ENCODE data around the gene NSG2. TPM values are rescaled to one million over a fixed set of nuclear protein-coding genes. Genes with fewer than 3 reads are reported as not detected.
"Not testable (repeated sequence)": the region's sequence is repeated elsewhere in the genome, so short reads cannot be mapped to it uniquely, and the experiment has no call there.

The NSG2 gene
- total RNA-seq, 1 donor from 2014 or later, result 3.1 TPM

DNA sequence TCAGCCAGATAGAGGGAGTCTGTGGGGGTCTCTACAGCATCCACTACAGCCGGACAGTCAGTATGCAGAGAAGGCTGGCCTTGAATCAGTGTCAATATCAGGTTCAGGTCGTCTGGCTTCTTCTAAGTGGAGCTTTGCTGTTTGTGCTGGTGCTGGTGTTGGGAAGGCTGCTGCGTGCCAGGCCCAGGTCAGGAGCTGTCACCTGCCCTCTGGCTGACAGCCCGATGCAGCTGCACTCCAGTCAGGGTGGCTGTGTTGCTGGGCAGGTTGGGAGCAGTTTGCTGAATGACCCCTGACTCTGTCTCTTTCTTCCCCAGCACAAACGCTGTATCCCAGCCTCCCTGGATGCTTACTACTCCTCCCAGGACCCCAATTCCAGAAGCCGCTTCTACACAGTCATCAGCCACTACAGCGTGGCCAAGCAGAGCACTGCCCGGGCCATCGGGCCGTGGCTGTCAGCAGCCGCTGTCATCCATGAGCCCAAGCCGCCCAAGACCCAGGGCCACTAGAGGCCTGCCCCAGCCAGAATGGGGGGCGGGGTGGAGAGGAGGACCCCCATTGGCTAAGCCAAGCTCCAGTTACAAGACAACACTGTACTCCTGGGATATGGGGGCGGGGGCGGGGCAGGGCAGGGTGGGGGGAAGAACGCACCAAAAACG lies 61.6 kb downstream of the NSG2 start:
- DNase-seq, result no peak

DNA sequence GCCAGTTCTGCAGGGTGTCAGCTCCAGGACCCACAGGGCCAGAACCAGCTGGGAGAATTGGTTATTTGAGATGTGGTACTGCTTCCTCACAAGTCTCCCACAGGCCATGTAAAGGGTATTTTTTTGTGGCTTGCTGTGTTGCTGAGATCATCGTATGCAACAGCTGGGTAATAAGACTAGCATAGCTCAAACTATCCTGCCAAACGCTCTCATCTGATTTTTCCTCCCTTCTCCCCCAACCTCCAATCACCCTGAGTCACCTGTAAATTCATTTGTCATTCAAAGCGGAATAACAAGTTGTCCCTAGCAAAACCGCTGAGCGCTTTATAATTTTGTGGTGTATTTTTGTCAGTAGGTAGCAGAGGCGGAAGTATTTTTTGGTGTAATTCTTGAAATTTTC lies 63.2 kb downstream of the NSG2 start:
- DNase-seq, result no peak

DNA sequence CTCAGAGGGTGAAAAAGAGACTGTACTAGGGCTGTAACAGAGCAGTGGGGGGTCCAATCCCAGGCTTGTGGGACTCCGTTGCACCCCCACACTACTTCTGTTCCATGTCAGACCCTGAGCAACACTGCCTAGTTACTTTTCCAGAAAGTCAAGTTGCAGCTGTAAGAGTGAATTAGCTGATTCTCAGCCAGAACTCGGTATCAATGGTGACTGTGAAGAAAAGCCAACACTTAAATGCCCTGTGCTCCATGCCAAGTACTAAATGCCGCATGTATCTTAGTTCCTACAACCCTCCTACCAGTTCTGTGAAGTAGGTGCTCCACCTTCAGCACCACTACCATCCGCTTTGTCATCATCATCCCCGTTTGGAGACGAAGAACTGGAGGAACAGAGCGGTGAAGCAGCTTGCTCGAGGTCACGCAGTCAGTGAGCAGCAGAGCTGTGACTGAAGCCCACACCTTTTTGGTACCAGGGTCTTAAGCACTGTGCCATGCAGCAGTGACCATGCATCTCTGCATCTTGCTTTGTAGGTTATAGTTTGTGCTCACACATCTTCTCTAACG lies 64.3 kb downstream of the NSG2 start:
- DNase-seq, result no peak

DNA sequence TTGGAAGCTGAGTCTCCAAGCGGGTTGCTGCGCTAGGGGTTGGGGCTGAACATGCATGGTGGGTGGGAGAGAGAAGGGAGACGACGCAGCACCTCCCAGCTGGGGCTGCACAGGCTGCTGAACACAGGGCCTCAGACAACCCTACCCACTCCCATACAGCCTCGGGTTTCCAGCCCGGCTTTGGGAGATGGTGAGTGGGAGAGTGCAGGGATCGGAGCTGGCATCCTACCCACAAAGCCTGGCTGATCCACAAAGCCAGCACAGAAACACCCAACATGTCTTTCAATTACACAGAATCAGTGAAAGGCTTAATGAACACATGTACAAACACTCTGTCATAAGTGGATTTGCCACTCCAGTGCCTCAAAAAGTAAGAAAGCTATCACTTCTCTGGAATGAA lies 64.8 kb downstream of the NSG2 start:
- DNase-seq, result no peak

DNA sequence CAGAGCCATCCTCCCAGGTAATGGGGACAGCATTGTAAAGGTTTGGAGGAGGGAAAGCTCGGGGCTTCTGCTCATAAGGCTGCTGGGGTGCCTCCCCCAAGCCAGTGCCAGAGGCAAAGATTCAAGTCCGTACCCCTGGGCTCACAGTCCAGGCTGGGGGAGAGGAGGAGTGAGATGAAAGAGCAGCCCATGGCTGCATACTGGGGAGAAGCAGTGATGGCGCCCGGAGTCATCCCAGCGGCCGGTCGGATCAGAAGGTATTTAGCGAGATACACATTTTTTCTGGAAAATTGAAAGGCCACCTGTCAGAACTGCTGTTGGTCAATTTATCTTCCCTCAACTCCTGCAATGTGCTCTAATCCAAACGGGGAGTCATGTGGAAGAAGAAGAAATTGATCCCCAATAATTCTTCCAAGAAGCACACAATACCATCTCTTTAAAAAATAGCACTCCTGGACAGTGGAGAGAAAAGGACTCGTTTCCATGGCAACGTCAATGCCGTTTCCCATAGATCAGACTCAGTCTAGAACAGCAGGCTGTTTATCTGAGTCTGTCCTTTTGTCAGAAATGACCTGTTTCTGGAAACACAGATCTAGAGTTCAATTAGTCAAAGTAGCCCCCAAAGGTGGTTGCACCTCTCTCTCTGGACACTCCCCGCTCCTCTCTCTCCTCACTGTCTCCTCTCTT lies 65.9 kb downstream of the NSG2 start:
- no peak for DNase-seq

DNA sequence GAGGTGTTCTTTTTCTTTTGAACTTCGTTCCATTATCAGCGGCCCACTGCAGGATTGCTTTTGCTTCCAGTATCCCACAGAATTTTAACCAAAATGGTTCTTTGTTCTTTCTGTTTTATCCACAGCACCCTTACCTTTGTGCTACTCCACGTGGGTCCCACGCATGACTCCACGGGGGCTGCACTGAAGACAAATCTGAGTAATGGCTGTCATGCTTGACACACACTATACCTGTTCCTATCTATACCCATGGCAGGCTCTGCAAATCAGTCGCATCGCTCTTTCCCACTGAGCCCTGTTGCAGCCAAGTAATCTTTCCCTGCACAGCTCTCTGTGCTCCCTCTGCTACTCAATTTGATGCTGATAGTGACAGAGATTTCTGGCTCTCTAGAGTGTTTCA lies 69.7 kb downstream of the NSG2 start:
- DNase-seq, result no peak

DNA sequence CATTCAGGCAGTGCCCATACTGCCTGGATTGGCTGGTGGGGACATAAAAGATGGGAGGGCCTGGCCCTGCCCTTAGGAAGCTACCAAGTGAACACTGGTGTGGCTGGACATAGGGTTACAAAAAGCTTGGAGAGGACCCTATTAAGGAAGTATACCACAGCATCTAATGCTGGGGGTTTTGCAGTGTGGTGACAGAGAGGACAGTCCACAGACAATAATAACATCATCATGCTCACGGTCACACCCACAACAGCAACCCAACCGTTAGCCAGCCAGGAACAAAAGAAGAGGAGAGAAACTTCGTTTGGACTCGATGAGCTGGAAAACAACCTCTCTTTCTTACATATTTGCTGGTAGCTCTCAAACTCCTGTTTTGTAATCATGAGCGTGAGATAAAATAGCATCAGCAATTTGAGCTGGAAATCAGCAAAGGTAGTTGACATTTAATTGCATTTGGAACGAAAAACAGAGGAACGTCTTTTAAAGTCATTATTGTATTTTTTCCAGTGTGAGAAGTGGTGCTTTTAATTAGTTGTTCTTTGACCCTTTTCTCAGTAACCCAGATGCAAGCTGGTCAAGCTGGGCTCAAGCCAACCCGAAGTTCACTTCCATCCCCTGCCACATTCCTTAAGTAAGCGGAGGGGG lies 73.4 kb downstream of the NSG2 start:
- DNase-seq, result no peak

DNA sequence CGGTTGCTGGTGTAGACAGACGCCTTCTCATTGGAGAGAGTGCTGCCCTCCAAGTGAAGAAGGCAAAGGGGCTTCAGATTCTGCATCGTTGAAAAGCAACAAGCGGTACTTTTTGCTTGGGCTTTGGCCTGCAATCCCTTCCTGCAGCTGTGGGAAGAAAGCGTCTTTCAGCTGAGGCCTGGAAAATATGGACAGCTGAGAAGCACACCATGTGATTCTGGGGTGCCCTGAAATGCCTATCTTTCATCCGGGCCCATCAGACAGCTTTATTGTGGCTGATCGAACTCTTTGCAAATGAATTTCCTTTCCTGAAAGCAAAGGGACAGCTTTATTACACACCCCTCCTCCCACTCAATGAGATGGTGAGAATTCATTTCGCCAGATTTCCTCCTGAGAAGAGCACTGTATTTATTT lies 74.0 kb downstream of the NSG2 start:
- peak; percentile 28 for DNase-seq

DNA sequence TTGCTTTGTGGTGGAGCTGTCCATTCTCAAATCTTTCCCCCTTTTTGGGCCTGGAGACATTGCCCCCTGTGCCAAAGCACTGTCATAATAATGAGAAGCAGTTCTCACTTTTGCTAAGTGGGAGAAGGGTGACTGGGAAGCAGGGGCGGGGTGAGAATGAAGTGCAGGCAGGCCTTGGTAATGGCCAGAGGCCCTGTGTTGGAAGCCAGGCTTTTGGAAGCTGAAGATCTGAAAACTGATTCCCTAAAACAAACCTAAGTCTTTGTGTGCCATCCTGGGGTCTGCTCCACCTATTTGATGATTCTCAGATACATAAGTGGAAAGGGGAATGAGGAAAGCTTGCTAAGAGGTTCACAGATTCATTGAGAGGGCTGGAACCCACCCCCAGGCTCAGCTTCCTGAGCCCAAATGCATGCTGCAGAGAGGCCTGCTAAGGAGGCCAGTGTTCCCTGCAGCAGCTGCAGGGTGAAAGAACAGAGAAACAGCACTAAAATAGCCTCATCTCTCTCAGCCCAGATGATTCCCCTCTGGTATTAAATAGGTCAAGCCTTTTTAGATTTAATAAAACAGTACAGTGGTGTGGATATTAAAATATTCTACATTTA lies 75.0 kb downstream of the NSG2 start:
- DNase-seq, result peak; percentile 24

DNA sequence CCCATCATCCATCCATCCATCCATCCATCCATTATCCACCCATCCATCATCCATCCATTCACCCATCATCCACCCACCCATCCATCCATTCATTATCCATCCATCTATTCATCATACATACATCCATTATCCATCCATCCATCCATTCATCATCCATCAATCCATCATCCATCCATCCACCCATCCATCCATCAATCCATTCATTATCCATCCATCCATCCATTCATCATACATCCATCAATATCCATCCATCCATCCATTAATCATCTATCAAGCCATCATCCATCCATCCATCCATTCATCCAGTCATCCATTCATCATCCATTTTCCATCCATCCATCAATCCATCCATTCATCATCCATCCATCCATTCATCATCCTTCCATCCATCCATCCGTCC lies 89.0 kb downstream of the NSG2 start:
- no peak for DNase-seq

DNA sequence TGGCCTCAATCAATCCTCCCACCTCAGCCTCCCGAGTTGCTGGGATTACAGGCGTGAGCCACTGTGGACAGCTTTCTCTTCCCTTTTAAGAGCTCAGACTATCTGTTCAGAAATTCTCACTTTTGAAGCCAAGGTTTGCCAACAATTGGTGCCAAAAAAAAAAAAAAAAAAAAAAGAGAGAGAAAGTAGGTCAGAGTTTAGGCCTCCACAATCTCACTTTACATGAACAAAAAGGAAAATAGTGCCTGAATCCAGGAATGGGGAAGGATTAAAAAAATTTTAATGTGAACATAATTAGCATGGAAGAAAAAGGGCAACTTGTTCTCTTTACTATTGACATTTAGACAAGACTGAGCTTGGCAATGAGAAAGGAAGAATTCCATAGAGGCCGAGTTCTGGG lies 94.1 kb downstream of the NSG2 start:
- DNase-seq, result no peak

DNA sequence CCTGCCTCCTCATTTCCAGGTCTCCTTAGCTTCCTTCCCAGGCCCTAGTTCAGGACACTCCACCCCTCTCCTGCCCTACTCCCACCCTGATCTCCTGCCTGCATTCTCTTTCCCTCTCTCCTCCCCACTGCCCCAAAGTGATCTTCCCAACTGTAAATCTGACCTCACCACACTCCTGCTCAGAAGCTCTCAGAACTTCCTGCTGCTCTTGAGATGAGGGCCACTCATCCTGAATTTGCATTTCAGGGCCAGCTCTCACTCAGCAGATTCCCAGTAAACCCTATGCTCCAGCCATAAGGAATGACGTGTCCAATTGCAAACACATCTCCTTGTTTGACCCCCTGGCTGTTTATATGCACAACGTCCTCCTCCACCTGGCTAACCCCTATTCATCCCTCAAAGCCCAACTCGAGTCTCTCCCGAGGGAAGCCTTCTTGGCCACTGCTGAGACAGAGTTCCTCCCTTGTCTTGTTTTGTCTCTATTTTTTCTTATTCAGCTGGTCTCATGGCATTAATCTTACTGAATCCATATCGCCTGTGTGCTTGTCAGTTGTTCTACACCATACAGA lies 95.0 kb downstream of the NSG2 start:
- DNase-seq, result no peak

DNA sequence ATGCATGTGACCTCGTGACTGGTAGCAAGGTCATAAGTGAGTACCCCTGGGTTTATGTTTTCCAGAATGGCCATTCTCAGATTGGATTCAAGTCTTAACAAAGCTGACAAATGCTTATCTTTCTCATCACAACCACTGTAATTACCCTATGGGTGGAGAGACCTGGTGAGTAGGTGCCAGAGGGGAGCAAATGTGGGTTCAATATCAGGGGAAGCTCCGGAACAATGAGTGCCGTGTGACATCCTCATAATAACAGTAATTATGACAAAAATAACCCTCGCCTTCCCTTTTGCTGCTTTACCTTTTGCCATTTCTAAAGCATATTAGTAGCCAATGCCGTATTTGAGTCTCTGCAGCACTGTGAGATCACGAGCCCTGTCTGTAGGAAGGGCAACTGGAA lies 95.9 kb downstream of the NSG2 start:
- no peak for DNase-seq

DNA sequence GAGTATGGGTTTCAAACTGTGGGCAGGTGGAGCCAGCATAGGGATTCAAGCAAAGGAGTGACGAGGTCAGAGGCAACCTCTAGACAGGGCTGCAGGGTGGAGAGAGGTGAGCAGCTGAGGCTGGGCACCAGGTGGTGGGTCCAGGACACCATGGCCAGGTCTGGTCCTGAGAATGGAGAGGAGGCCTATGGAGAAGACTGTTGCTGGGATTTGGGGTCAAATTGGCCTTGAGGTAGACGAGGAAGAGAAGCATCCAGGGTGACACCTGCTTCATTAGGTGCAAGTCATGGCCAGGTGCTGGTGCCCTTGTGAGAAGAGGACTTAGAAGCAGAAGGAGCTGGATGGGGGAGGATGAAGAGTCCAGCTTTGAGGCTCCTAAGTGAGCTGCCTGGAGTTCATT lies 99.6 kb downstream of the NSG2 start:
- no peak for DNase-seq

DNA sequence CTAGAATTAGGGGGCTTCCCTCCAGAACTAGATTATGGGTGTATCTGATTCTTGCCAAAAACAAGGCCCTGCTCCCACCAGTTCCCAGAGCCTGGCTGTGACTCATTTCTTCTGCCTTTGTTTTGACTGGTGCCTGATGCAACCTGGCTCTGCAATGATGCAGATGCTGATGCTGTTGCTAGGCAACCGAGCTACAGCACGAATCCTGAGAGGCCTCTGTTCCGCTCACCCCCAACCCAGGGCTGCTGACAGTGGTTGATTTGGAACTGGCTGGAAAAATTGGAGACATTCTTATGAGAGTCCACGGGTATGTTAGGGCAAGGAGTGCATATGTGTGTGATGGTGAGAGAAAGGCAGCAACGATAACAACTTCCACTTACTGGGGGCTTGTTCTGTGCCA lies 100.3 kb downstream of the NSG2 start:
- peak; percentile 24 for DNase-seq

DNA sequence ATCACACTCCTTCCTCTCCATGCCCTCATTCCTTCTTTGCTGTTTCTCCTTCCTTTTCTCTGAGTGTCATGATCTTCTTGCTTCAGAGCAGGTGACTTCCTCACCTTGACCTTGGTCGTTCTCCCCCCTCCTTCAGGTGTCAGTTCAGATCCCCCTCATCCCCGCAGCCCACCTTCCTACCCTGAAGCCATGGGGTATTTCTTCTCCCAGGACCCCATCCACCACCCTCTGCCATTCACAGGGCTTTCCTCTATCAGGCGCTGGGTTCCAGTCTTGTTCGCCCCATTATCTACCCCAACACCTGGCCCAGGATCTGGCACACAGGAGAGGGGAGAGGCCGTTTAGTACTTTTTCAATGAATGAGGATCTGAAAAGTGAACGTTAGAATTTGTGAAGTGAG lies 101.0 kb downstream of the NSG2 start:
- no peak for DNase-seq

DNA sequence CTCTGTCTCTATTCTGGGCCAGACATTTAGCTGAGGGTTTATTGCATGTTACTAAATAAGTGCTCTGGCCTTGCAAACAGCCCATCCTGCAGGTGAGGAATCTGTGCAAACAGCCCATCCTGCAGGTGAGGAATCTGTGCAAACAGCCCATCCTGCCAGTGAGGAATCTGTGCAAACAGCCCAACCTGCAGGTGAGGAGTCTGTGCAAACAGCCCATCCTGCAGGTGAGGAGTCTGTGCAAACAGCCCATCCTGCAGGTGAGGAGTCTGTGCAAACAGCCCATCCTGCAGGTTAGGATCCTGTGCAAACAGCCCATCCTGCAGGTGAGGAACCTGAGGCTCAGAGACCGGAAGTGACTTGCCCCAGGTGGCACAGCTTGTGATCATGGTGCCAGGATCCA lies 101.5 kb downstream of the NSG2 start:
- DNase-seq, result not testable (repeated sequence)

DNA sequence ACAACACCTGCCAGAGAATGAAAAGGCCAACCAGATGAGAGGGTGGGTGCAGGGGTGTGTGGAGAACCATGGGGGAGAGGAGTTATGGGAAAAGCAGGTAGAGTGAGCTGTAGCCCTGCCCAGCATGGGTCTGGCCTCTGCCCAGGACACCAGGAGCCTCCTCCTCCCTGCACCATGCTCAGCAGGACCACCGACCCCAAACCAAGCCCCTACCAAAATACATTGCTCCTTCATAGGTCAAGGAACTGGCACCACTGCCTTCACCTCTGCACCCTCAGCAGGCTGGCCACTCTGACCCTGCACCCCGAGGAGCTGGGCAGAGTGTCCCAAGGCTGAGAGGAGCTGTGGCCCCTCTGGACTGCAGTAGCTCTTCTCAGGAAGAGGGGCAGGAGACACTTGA lies 102.0 kb downstream of the NSG2 start:
- DNase-seq, result no peak

DNA sequence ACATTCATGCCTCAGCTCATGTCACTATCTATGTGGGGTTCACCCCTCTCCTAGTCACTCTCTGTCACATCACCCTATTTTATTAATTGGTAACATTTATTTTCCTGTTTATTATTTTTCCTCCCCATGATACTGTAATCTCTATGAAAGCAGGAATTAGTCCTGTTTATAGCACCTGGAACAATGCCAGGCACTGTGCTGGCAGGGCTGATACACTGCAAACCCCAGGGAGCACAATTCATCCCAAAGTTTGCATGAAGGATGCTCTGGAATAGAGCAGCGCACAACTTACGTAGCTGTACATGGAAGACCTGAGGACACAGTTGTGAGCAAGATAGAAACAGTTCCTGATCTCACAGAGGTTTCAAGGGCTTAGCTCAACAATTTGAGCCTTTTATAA lies 103.2 kb downstream of the NSG2 start:
- no peak for DNase-seq

DNA sequence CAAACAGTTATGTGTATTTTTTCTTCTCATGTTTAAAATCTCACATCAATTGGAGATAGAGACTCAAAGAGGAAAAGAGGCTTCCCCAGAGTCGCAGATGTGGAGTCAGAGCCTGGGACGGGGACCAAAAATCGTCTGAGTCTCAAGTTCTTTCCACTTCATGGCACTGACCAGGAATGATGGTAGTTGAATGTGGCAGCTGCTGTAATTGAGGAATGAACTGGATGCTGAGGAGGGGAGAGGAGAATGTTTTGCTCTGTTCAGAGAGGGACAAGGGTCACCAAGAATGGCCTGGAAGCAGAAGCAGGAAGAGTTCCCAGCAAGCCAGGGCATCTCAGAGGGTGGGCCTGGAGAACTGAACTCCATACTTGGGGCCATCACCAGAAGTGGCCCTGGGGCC lies 103.9 kb downstream of the NSG2 start:
- no peak for DNase-seq

DNA sequence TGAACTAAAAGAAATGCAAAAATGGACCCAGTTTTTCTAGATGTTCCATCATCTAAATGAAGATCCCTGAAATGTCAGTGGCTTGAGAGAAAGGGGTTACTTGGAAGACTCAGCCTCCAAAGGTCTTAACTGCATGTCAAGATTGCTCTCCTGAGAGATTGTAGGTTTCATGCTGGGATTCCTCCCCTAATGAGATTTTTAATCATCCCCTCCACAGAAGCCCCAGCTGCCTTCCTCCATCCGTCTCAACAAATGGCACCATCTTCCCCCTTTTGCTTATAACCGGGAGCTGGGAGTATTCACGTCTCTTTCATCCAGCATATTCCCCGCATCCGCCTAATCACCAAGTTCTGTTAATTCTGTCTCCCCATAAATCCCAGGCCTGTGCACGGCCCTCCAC lies 104.5 kb downstream of the NSG2 start:
- DNase-seq, result no peak

DNA sequence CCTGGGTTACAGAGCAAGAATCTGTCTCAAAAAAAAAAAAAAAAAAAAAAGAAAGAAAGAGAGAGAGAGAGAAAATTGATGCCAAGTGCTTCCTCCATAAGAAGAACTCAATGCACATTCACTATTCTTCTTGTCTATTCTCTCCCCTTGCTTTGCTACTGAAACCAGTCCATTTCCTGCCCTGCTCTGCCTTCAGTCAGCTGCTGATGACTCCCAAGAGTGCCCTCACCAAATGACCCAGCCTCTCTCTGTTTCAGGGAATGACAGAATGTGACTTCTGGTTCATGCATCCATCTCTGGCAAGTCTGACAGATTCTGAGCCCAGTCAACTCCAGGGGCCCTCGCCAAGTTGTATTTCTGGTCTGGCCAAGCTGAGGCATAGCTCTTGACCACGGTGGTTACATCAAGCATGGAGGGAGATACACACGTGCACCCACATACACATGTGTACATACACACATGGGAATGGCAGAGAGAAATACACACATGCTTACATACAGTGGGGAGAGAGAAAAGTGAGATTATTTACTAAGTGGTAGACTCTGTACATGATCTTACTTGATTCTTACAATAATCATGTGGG lies 106.2 kb downstream of the NSG2 start:
- no peak for DNase-seq

Measured in tongue (tissue), 2 donors.